CD4-positive, alpha-beta T cell (primary cell): Measurements from ENCODE around the gene CLEC16A. TPM values are rescaled to one million over a fixed set of nuclear protein-coding genes. Genes with fewer than 3 reads are reported as not detected.

Source experiments
- ATAC-seq: fragments of 200-7000 bp; cut with Tn5 transposase; one replicate; pipeline ENCODE4 v1.10.0; 2022; ENCODE audit warnings: mild to moderate bottlenecking; ENCODE audit not compliant: poor library complexity
- CTCF ChIA-PET: fragments of 350-600 bp; sonication (Branson Sonifier 250); formaldehyde crosslinking; loops from one replicate; lab custom pipeline; 2021; ENCODE audit warnings: antibody characterized with exemption, inconsistent platforms; lab: Charles Lee
- POLR2A ChIA-PET: fragments of 350-600 bp; sonication (Branson Sonifier 250); formaldehyde crosslinking; loops from one replicate; lab custom pipeline; 2021; ENCODE audit warnings: antibody characterized with exemption, inconsistent platforms; lab: Charles Lee
- DNase-seq, 14 experiments: peaks; one replicate each; pipeline ENCODE4 v3.0.0-alpha.2; 2013 to 2020; ENCODE audit warnings: mixed read lengths in 2 of 14
- H3K27ac ChIP-seq, 2 donors: one replicate each; pipeline versions ENCODE4 v1.5.1 to v1.7.0; 2013; ENCODE audit warnings: low read length in 2 of 2, low read depth in 1 of 2, mild to moderate bottlenecking in 1 of 2
- H3K27me3 ChIP-seq, 2 experiments: 1 replicate in 1 of 2; 2 replicates in 1 of 2; pipeline versions ENCODE4 v1.6.1 to v1.7.0; 2013; ENCODE audit warnings: low read length in 2 of 2, control low read depth in 1 of 2, mild to moderate bottlenecking in 1 of 2, moderate library complexity in 1 of 2; ENCODE audit not compliant: insufficient read depth in 2 of 2, control insufficient read depth in 1 of 2
- H3K36me3 ChIP-seq: one replicate; pipeline ENCODE4 v1.6.1; 2013; ENCODE audit warnings: low read length, control low read depth; ENCODE audit not compliant: insufficient read depth
- H3K4me1 ChIP-seq: one replicate; pipeline ENCODE4 v1.6.1; 2013; ENCODE audit warnings: low read length, control low read depth; ENCODE audit not compliant: insufficient read depth
- H3K4me3 ChIP-seq: one replicate; pipeline ENCODE4 v1.5.1; 2013; ENCODE audit warnings: mild to moderate bottlenecking, low read length, moderate library complexity
- H3K9me3 ChIP-seq, 2 experiments: 1 replicate in 1 of 2; 2 replicates in 1 of 2; pipeline versions ENCODE4 v1.6.1 to v1.7.0; 2013; ENCODE audit warnings: low read length in 2 of 2, mild to moderate bottlenecking in 2 of 2, control low read depth in 1 of 2, moderate library complexity in 1 of 2; ENCODE audit not compliant: control insufficient read depth in 1 of 2, insufficient read depth in 1 of 2
- H3K27ac Mint-ChIP-seq: one replicate; pipeline ENCODE4 v1.8.0; 2020; ENCODE audit warnings: mixed read lengths
- H3K27me3 Mint-ChIP-seq: one replicate; pipeline ENCODE4 v1.8.0; 2021; ENCODE audit warnings: mixed read lengths
- H3K36me3 Mint-ChIP-seq: one replicate; pipeline ENCODE4 v1.8.0; 2021; ENCODE audit warnings: low read depth, mixed read lengths
- H3K4me1 Mint-ChIP-seq: one replicate; pipeline ENCODE4 v1.8.0; 2021; ENCODE audit warnings: low read depth, mixed read lengths
- H3K4me3 Mint-ChIP-seq: one replicate; pipeline ENCODE4 v1.8.0; 2020; ENCODE audit warnings: mild to moderate bottlenecking, mixed read lengths
- H3K9me3 Mint-ChIP-seq: one replicate; pipeline ENCODE4 v1.8.0; 2020; ENCODE audit warnings: mixed read lengths
- intact Hi-C, 2 experiments: fragments of 100-400 bp; cut with DNase I in 1 of 2; cut with micrococcal nuclease in 1 of 2; formaldehyde crosslinking; loops; one replicate each; pipeline versions ENCODE4 v1.15.1 to v1.9.0; 2023 to 2025; cut with DNase I, micrococcal nuclease
- total RNA-seq, 174 experiments: library from RNA in 2 of 174; stranded (reverse) in 2 of 174; gene quantifications; one replicate each; pipeline ENCODE4 v1.2.3 and lab custom pipeline; 2021 to 2026
- TF ChIP-seq, protein P1 (sequence below): fragments of 200-600 bp; IDR thresholded peaks from one replicate; pipeline ENCODE4 v1.8.0; 2022; ENCODE audit warnings: antibody characterized with exemption, mild to moderate bottlenecking

The CLEC16A gene
- total RNA-seq, 2 experiments from 2014 or later = 21.7 to 22.7 TPM

DNA sequence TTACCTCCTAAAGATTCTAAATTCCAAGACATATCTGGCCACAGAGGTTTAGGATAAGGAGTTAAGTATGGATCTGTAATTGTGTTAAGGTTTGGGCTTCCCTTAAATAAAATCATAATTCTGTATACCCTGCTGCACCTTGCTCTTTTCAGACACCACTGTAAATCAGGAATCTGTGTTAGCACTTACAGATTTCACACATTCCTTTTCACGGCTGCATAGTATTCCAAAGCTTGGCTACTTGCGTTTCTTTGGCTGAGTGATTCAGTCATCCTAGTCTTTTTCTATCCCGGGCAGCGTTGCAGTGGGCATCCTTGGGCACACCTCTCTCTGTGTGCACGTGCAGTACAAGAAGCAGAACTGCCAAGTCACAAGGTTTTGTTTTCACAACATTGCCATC is 205.8 kb downstream of the CLEC16A start:
- POLR2A ChIA-PET = no interaction called here
- no peak for DNase-seq
- TF ChIP-seq, protein P1, sequence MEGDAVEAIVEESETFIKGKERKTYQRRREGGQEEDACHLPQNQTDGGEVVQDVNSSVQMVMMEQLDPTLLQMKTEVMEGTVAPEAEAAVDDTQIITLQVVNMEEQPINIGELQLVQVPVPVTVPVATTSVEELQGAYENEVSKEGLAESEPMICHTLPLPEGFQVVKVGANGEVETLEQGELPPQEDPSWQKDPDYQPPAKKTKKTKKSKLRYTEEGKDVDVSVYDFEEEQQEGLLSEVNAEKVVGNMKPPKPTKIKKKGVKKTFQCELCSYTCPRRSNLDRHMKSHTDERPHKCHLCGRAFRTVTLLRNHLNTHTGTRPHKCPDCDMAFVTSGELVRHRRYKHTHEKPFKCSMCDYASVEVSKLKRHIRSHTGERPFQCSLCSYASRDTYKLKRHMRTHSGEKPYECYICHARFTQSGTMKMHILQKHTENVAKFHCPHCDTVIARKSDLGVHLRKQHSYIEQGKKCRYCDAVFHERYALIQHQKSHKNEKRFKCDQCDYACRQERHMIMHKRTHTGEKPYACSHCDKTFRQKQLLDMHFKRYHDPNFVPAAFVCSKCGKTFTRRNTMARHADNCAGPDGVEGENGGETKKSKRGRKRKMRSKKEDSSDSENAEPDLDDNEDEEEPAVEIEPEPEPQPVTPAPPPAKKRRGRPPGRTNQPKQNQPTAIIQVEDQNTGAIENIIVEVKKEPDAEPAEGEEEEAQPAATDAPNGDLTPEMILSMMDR = no peak
- H3K4me3 Mint-ChIP-seq = no peak overlapping the region
- no peaks in the 10 kb centered on the region for H3K27me3 Mint-ChIP-seq
- CTCF ChIA-PET = no interaction called here
- H3K4me1 Mint-ChIP-seq = peaks cover 4% of the 10 kb centered on the region
- peaks cover 3% of the 10 kb centered on the region for H3K36me3 ChIP-seq
- H3K4me1 ChIP-seq = no peaks in the 10 kb centered on the region
- no peak for ATAC-seq
- H3K27ac Mint-ChIP-seq = no peak overlapping the region
- H3K9me3 ChIP-seq = no peaks in the 10 kb centered on the region
- intact Hi-C loops = no loop called here
- no peaks in the 10 kb centered on the region for H3K27me3 ChIP-seq
- no peak overlapping the region for H3K27ac ChIP-seq
- no peak overlapping the region for H3K4me3 ChIP-seq
- H3K9me3 Mint-ChIP-seq = no peaks in the 10 kb centered on the region
- peaks cover 6% of the 10 kb centered on the region for H3K36me3 Mint-ChIP-seq

DNA sequence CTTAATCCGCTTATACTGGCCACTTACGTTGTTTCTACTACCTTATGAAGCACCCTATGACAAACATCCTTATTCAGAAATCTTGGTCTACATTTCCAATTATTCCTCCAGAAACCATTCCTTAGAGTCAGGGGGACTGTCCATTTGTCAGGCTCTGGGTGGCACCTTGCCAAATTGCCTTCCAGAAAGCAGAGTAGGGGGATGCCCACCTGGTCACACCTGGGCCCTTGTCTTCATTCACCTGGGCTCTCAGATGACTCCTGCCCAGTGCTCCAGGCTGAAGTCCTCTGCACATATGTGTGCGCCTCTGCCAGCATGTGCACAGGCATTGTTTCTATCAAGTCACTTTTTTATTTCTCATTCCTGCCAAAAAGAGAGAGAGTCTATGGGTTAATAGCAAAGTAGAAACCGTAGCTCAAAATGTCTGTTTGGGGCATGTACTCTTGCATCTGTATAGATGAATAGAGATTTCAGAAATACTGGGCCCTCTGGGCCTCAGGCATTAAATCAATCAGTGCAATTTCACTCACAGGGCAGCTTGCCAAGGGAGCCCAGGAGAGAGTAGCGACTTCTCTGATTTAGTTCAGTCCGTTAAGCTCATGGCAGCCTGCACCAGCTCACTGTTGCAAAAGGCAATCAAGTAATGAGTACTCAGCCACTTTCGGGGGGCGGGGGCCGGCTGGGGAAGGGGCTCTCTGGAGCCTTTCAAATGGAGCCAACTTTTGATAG is 207.0 kb downstream of the CLEC16A start:
- intact Hi-C loops = no loop called here
- H3K4me3 Mint-ChIP-seq = no peak overlapping the region
- TF ChIP-seq, protein P1 = no peak
- Histone ChIP-seq H3K4me1 (no peaks in the 10 kb centered on the region), H3K36me3 (peaks cover 3% of the 10 kb centered on the region), H3K27me3 (no peaks in the 10 kb centered on the region), H3K9me3 (no peaks in the 10 kb centered on the region), H3K27ac (no peak overlapping the region), H3K4me3 (no peak overlapping the region)
- H3K27me3 Mint-ChIP-seq = no peaks in the 10 kb centered on the region
- H3K9me3 Mint-ChIP-seq = no peaks in the 10 kb centered on the region
- POLR2A ChIA-PET = no interaction called here
- H3K36me3 Mint-ChIP-seq = peaks cover 6% of the 10 kb centered on the region
- CTCF ChIA-PET = no interaction called here
- DNase-seq (no peak), ATAC-seq (no peak)
- peaks cover 4% of the 10 kb centered on the region for H3K4me1 Mint-ChIP-seq
- H3K27ac Mint-ChIP-seq = no peak overlapping the region

DNA sequence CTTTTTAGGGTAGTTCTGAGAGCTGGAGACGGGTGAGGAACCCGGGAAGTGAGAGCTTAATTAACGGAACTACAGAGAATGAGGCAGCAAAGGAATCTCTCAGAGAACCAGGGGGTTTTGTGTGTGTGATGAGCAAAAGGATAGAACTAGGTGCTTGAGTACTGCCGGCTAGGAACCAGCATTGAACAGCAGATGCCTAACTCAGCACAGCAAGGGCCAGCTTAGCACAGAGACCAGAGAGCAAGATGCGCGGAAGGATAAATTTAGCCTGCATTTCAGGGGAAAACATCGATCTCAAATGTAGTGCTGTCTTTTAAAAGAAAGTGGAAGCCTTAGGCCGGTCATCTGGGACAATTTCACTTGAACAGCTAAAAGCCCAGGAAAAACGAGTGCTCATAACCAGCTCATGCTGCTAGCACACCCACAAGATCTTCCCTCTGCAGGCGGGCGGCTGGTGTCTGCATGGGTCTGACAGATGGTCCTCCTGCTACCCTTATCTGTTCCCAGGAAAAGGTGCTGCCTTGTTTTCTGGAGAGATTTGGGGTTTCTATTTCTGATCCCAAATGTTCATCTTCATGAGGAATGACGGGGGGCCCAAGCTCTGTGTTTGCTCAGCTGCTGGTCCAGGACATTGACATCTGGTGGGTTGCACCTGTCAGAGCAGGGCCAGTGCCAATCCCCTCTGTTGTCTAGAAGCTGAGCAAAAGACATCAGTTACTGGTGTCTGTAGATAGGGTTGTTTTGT is 207.7 kb downstream of the CLEC16A start:
- H3K27ac ChIP-seq = no peak overlapping the region
- peaks cover 3% of the 10 kb centered on the region for H3K36me3 ChIP-seq
- TF ChIP-seq, protein P1 = no peak
- H3K4me1 Mint-ChIP-seq = peaks cover 4% of the 10 kb centered on the region
- POLR2A ChIA-PET = no interaction called here
- peaks cover 6% of the 10 kb centered on the region for H3K36me3 Mint-ChIP-seq
- ATAC-seq (no peak), DNase-seq (no peak)
- intact Hi-C loops = no loop called here
- no peak overlapping the region for H3K4me3 ChIP-seq
- no peaks in the 10 kb centered on the region for H3K27me3 ChIP-seq
- no peak overlapping the region for H3K27ac Mint-ChIP-seq
- CTCF ChIA-PET = no interaction called here
- H3K4me1 ChIP-seq = peaks cover 3% of the 10 kb centered on the region
- no peaks in the 10 kb centered on the region for H3K27me3 Mint-ChIP-seq
- no peak overlapping the region for H3K4me3 Mint-ChIP-seq
- no peaks in the 10 kb centered on the region for H3K9me3 ChIP-seq
- no peaks in the 10 kb centered on the region for H3K9me3 Mint-ChIP-seq
